Hepatocyte (in vitro differentiated cells): Measurements from ENCODE around the gene KANK4. TPM values are rescaled to one million over a fixed set of nuclear protein-coding genes. Genes with fewer than 3 reads are reported as not detected.

Experiments used
- DNase-seq: peaks from one replicate; pipeline ENCODE4 v3.0.0-alpha.2; 2016; ENCODE audit warnings: low spot score
- H2AFZ ChIP-seq: fragments of 200-600 bp; sonication (generic); 2 replicates; pipeline ENCODE4 v1.6.0; 2016; ENCODE audit warnings: antibody characterized with exemption, mild to moderate bottlenecking
- H3K27ac ChIP-seq: fragments of 200-600 bp; sonication (generic); 2 replicates; pipeline ENCODE4 v1.5.1; 2016; ENCODE audit warnings: mild to moderate bottlenecking
- H3K27me3 ChIP-seq: fragments of 200-600 bp; sonication (generic); 2 replicates; pipeline ENCODE4 v1.6.1; 2016
- H3K36me3 ChIP-seq: fragments of 200-600 bp; sonication (generic); replicated peaks from 2 replicates; pipeline ENCODE4 v1.5.1; 2016; ENCODE audit warnings: low read depth; ENCODE audit not compliant: insufficient read depth
- H3K4me1 ChIP-seq: fragments of 200-600 bp; sonication (generic); 2 replicates; pipeline ENCODE4 v1.5.1; 2016; ENCODE audit warnings: mild to moderate bottlenecking, moderate library complexity; ENCODE audit not compliant: insufficient read depth
- H3K4me2 ChIP-seq: fragments of 200-600 bp; sonication (generic); 2 replicates; pipeline ENCODE4 v1.6.0; 2016
- H3K4me3 ChIP-seq: fragments of 200-600 bp; sonication (generic); 2 replicates; pipeline ENCODE4 v1.5.1; 2016; ENCODE audit warnings: mild to moderate bottlenecking
- H3K79me2 ChIP-seq: fragments of 200-600 bp; sonication (generic); 2 replicates; pipeline ENCODE4 v1.6.0; 2017; ENCODE audit warnings: mild to moderate bottlenecking
- H3K9me2 ChIP-seq: fragments of 200-600 bp; sonication (generic); replicated peaks from 2 replicates; pipeline ENCODE4 v1.6.0; 2017; ENCODE audit warnings: mild to moderate bottlenecking; ENCODE audit not compliant: insufficient read depth
- H3K9me3 ChIP-seq: fragments of 200-600 bp; sonication (generic); 2 replicates; pipeline ENCODE4 v1.5.1; 2016; ENCODE audit warnings: low read depth, mild to moderate bottlenecking
- H4K20me1 ChIP-seq: fragments of 200-600 bp; sonication (generic); 2 replicates; pipeline ENCODE4 v1.6.0; 2016; ENCODE audit warnings: mild to moderate bottlenecking; ENCODE audit not compliant: insufficient read depth, poor library complexity, severe bottlenecking
- CTCF ChIP-seq: fragments of 200-600 bp; sonication (generic); IDR thresholded peaks from 2 replicates; pipeline ENCODE4 v1.5.1; 2016; ENCODE audit warnings: antibody characterized with exemption, mild to moderate bottlenecking; ENCODE audit not compliant: poor library complexity
- EZH2 ChIP-seq: fragments of 200-600 bp; sonication (generic); IDR thresholded peaks from 2 replicates; pipeline ENCODE4 v1.6.1; 2016; ENCODE audit warnings: antibody characterized with exemption, mild to moderate bottlenecking, borderline replicate concordance
- EZH2phosphoT487 ChIP-seq: fragments of 200-600 bp; sonication (generic); IDR thresholded peaks from one replicate; pipeline ENCODE4 v1.6.1; 2018; ENCODE audit warnings: antibody characterized with exemption, mild to moderate bottlenecking, low read depth, moderate library complexity; ENCODE audit not compliant: unreplicated experiment, severe bottlenecking
- WGBS: methylation state at CpG from one replicate; pipeline ENCODE4 v1.1.6; 2016; ENCODE audit warnings: low lambda C conversion rate; ENCODE audit errors: missing lambda C conversion rate; 5-methylcytosine and 5-hydroxymethylcytosine counted together
- polyA plus RNA-seq: library from polyadenylated mRNA; unstranded; fragments of >200 nt; fragmentation: Nextera tagmentation; extraction: Ambion mirVana; gene quantifications from 2 replicates; pipeline ENCODE4 v1.2.1, GENCODE V29; 2016
- total RNA-seq: library from RNA; depleted of rRNA; stranded (reverse); fragments of >200 nt; gene quantifications from 2 replicates; pipeline ENCODE4 v1.2.3, GENCODE V29; 2014

KANK4 gene
- total and polyA plus RNA-seq, 2 experiments from 2014 or later, result 6.0 to 7.7 TPM

GRCh38 chr1:62196086-62196690, 123.0 kb downstream of the KANK4 start:
- H3K4me2 ChIP-seq, result peak overlapping the region; percentile 76
- no peaks in the 10 kb centered on the region for H3K79me2 ChIP-seq
- 63% methylated on average over 17 of the region's 17 CpGs for WGBS
- no peak overlapping the region for H3K27ac ChIP-seq
- H3K4me3 ChIP-seq, result no peak overlapping the region
- no peak for TF ChIP-seq EZH2phosphoT487
- TF ChIP-seq CTCF, result no peak
- TF ChIP-seq EZH2, result no peak
- H3K36me3 ChIP-seq, result no peaks in the 10 kb centered on the region
- DNase-seq, result no peak
- no peak overlapping the region for H2AFZ ChIP-seq
- no peaks in the 10 kb centered on the region for H3K4me1 ChIP-seq
- H3K27me3 ChIP-seq, result peaks cover 13% of the 10 kb centered on the region
- H4K20me1 ChIP-seq, result no peaks in the 10 kb centered on the region
- no peaks in the 10 kb centered on the region for H3K9me3 ChIP-seq
- H3K9me2 ChIP-seq, result no peaks in the 10 kb centered on the region

GRCh38 chr1:62194651-62195544, 124.3 kb downstream of the KANK4 start, which contains the start of gene L1TD1:
Gene L1TD1 (plus strand): TSS chr1:62194849. CDS start chr1:62206629, 11,780 bp downstream.
- Histone ChIP-seq H3K4me3 (no peak within 1 kb of the TSS), H3K27me3 (peaks cover 13% of the 10 kb centered on the region), H3K27ac (no peak within 1 kb of the TSS), H4K20me1 (no peaks in the 10 kb centered on the region), H3K4me2 (peak within 1 kb of the TSS; percentile 76), H3K4me1 (no peaks in the 10 kb centered on the region), H3K79me2 (no peaks in the 10 kb centered on the region), H3K9me3 (no peaks in the 10 kb centered on the region), H3K9me2 (no peaks in the 10 kb centered on the region), H2AFZ (peak within 1 kb of the TSS; percentile 12), H3K36me3 (no peaks in the 10 kb centered on the region)
- peak; percentile 60 for DNase-seq
- WGBS, result 6% methylated on average over 43 of the region's 55 CpGs
- TF ChIP-seq EZH2, result peak; percentile 10
- no peak for TF ChIP-seq EZH2phosphoT487

- no peak overlapping the region for H3K4me3 ChIP-seq
- H3K9me3 ChIP-seq, result no peaks in the 10 kb centered on the region
- WGBS, result 97% methylated on average over 8 of the region's 8 CpGs
- H3K4me1 ChIP-seq, result no peaks in the 10 kb centered on the region
- H3K4me2 ChIP-seq, result no peak overlapping the region
- H4K20me1 ChIP-seq, result no peaks in the 10 kb centered on the region
- no peak overlapping the region for H3K27ac ChIP-seq
- TF ChIP-seq EZH2phosphoT487 (no peak), CTCF (no peak), EZH2 (no peak)
- no peaks in the 10 kb centered on the region for H3K36me3 ChIP-seq
- no peaks in the 10 kb centered on the region for H3K79me2 ChIP-seq
- no peaks in the 10 kb centered on the region for H3K9me2 ChIP-seq
- H3K27me3 ChIP-seq, result no peaks in the 10 kb centered on the region
- H2AFZ ChIP-seq, result no peak overlapping the region
- DNase-seq, result no peak
Measured at GRCh38 chr1:62188111-62188510, 131.1 kb downstream of the KANK4 start.

- H4K20me1 ChIP-seq, result no peaks in the 10 kb centered on the region
- H3K9me3 ChIP-seq, result no peaks in the 10 kb centered on the region
- H3K27ac ChIP-seq, result no peak overlapping the region
- 95% methylated on average over 5 of the region's 5 CpGs for WGBS
- no peak overlapping the region for H3K4me2 ChIP-seq
- no peaks in the 10 kb centered on the region for H3K9me2 ChIP-seq
- H3K4me3 ChIP-seq, result no peak overlapping the region
- H3K36me3 ChIP-seq, result no peaks in the 10 kb centered on the region
- H3K4me1 ChIP-seq, result no peaks in the 10 kb centered on the region
- DNase-seq, result no peak
- no peaks in the 10 kb centered on the region for H3K27me3 ChIP-seq
- TF ChIP-seq CTCF, result no peak
- no peak for TF ChIP-seq EZH2
- no peak for TF ChIP-seq EZH2phosphoT487
- H2AFZ ChIP-seq, result no peak overlapping the region
- no peaks in the 10 kb centered on the region for H3K79me2 ChIP-seq
Measured at GRCh38 chr1:62187548-62187947, 131.7 kb downstream of the KANK4 start.
